Heart left ventricle (tissue), 13 donors: Measurements from ENCODE around the gene WIPF2.

Experiments
- POLR2A ChIP-seq, 2 donors: fragments of 450-650 bp; IDR thresholded peaks; one replicate each; pipeline ENCODE4 v1.6.1; 2017; ENCODE audit warnings: antibody characterized with exemption in 2 of 2, mild to moderate bottlenecking in 2 of 2, moderate library complexity in 2 of 2
- TF ChIP-seq, protein P1 (sequence below), 12 donors: fragments of 200-600 bp; sonication (generic) in 4 of 12; IDR thresholded peaks; one replicate each; pipeline versions ENCODE4 v1.5.0 to v1.8.0; 2018 to 2022; ENCODE audit warnings: antibody characterized with exemption in 12 of 12, mild to moderate bottlenecking in 5 of 12
- donor health status: ischemic (EF 13 %, LVEDD 7.1; RV severe dilation, severe dysfunction).
- donor health status: DM: no; HTN: yes; CAD: no.
- donor health status: DM: no; HTN: no; CAD: no.
- donor health status: ischemic (EF 25% LVEDD 6.9; RV normal size, moderate dysfunction).
- donor health status: ischemic (EF 25% LVEDD 5.7; RV mildly dilated, moderate dysfunction).
- donor health status: ischemic (EF 35%, LVEDD 5.7; RV mildly dilated, moderate dysfunction).
- donor health status: nonischemic (EF 11% LVEDD 7.7; RV severe dilation, severe dysfunction).
- donor health status: DM: yes; HTN: yes; CAD: no.
- donor health status: PGD.
- donor health status: ischemic (EF 29% LVEDD 5.4; RV normal size, mild dysfunction).
- donor health status: nonischemic (EF 23%, LVEDD 6.1; RV moderate dilation, normal function).

DNA sequence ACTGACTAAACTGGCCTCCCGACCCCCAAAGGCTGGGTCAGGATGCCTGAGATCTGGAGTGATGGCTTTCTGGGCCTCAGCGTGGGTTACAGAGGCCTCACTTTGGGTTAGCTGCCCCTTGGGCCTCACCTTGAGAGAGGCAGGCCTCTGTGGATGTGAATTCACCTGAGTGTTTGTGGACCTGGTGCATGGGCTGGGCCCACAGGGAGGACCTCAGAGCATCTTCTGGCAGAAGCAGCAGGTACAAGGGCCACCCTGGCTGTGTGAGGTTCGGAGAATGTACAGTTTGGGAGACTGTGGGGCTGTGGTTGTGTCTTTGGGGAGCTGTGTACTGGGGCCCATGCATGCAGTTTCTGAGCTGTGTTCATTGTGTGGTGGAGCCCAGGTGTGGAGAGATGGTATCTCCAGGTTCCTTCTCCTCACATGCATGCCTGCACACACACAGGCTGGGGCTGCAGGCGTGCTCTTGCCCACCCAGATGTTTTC, 108.2 kb downstream of the WIPF2 start:
- TF ChIP-seq, protein P1, sequence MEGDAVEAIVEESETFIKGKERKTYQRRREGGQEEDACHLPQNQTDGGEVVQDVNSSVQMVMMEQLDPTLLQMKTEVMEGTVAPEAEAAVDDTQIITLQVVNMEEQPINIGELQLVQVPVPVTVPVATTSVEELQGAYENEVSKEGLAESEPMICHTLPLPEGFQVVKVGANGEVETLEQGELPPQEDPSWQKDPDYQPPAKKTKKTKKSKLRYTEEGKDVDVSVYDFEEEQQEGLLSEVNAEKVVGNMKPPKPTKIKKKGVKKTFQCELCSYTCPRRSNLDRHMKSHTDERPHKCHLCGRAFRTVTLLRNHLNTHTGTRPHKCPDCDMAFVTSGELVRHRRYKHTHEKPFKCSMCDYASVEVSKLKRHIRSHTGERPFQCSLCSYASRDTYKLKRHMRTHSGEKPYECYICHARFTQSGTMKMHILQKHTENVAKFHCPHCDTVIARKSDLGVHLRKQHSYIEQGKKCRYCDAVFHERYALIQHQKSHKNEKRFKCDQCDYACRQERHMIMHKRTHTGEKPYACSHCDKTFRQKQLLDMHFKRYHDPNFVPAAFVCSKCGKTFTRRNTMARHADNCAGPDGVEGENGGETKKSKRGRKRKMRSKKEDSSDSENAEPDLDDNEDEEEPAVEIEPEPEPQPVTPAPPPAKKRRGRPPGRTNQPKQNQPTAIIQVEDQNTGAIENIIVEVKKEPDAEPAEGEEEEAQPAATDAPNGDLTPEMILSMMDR (IDR thresholded peaks at IDR 0.05) = no peak
- no peak for TF ChIP-seq POLR2A (IDR thresholded peaks at IDR 0.05)
